Nasal cavity respiratory epithelium epithelial cell of viscerocranial mucosa (primary cell): ENCODE measurements around the gene CC2D1B. TPM values are rescaled to one million over a fixed set of nuclear protein-coding genes. Genes with fewer than 3 reads are reported as not detected.

Experiments used
- total RNA-seq: library from RNA; depleted of rRNA; stranded (reverse); fragments of >200 nt; gene quantifications from 2 replicates; pipeline ENCODE4 v1.2.3, GENCODE V29; 2014

Gene CC2D1B
- total RNA-seq: 27.0 and 27.8 TPM in 2 replicates

GRCh38 chr1:52365746-52366516 is at the start of gene CC2D1B:
Gene CC2D1B (minus strand): TSS chr1:52366205. CDS start chr1:52364620, 1,585 bp downstream.

GRCh38 chr1:52404116-52404974 is 38.3 kb upstream of the CC2D1B start, which contains the start of the genes ORC1 and PRPF38A:
Gene ORC1 (minus strand): TSS chr1:52404423. CDS start chr1:52402223, 2,200 bp downstream.
Gene PRPF38A (plus strand): TSS chr1:52404602. CDS start chr1:52404750, 148 bp downstream.

Other genes with a start within 250 kb of the CC2D1B start
- gene ZFYVE9, start 224.1 kb downstream of the CC2D1B start, total RNA-seq: 61.2 and 67.1 TPM in 2 replicates
- 0.14 and 0.34 TPM in 2 replicates for gene ORC1, start 38.2 kb upstream of the CC2D1B start, total RNA-seq
- gene PRPF38A, start 38.4 kb upstream of the CC2D1B start, total RNA-seq: 9.6 and 11.5 TPM in 2 replicates
- 27.0 and 51.5 TPM in 2 replicates for gene TUT4, start 186.9 kb upstream of the CC2D1B start, total RNA-seq
- 2.0 and 2.7 TPM in 2 replicates for gene GPX7, start 236.2 kb upstream of the CC2D1B start, total RNA-seq